Measurements from ENCODE around the gene RFC5. TPM values are rescaled to one million over a fixed set of nuclear protein-coding genes. Genes with fewer than 3 reads are reported as not detected.

The RFC5 gene
- total RNA-seq, 1 experiment from 2014 or later = 54.6 TPM

DNA sequence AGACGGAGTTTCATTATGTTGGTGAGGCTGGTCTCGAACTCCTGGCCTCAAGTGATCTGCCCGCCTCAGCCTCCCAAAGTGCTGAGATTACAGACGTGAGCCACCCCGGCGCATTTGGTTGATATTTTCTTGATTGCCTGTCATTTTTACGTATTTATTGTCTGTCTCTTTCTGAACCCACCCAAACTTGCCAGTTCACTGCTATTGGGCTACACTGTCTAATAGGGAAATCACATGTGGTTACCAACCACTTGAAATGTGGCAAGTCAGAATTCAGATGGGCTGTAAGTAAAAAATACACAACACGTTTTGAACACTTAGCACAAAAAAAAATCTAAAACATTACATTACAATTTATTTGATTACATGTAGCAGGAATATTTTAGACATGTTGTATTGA is 42.4 kb downstream of the RFC5 start:
- CTCF ChIA-PET = interaction anchor here (0.7 kb wide), 1 partner anchor 494 kb away, joined by 4 read pairs; no protein-coding TSS in a partner anchor

DNA sequence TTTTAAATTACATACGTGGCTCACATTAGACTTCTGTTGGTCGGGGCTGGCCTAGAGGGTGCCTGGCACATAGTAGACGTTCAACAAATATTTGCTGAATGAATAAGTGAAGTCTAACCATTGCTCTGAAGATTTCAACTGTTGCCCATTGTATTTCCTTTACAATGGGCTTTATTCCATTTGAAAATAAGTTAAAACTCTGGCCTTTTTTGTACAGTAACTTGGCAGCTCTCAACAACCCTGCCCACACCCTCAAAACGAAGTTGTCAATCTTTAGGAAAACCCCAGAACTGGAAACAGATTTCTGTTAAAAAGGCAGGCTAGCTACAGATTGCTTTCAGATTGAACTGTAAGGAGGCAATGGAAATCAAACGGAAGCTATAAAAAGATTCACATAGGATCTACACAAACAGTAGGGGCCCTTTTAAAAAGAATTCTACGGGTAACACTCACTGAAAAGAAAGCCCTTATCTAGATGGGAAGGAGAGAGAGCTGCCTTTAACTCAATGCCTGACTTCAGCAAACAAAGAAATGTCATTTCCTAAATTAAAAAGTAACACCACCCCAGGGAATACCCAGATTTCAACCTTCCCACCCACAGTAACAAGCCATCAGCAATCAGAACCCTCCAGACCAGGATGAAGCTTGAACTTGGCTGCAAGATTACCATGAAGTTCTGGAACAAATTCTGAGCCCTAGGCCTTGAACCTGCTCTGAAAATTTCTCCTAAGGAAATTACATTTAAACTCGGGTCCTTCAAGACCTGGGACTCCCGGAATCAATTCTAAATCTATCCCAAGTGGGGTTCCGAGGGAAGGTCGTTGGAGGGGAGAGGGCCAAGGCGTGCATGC is 43.1 kb downstream of the RFC5 start:
- TF ChIP-seq, protein P1, sequence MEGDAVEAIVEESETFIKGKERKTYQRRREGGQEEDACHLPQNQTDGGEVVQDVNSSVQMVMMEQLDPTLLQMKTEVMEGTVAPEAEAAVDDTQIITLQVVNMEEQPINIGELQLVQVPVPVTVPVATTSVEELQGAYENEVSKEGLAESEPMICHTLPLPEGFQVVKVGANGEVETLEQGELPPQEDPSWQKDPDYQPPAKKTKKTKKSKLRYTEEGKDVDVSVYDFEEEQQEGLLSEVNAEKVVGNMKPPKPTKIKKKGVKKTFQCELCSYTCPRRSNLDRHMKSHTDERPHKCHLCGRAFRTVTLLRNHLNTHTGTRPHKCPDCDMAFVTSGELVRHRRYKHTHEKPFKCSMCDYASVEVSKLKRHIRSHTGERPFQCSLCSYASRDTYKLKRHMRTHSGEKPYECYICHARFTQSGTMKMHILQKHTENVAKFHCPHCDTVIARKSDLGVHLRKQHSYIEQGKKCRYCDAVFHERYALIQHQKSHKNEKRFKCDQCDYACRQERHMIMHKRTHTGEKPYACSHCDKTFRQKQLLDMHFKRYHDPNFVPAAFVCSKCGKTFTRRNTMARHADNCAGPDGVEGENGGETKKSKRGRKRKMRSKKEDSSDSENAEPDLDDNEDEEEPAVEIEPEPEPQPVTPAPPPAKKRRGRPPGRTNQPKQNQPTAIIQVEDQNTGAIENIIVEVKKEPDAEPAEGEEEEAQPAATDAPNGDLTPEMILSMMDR (IDR thresholded peaks at IDR 0.05; ENCODE audit: unreplicated experiment) = no peak
- intact Hi-C loops (cut with micrococcal nuclease; ENCODE audit: unreplicated experiment) = loop anchor here (5.0 to 10.0 kb wide), 2 partner anchors 43 to 315 kb away; partner anchors contain the start of genes SUDS3, TAOK3 and VSIG10
- Mint-ChIP-seq H3K4me1 (ENCODE audit: low read depth, unreplicated experiment) (peaks cover 42% of the 10 kb centered on the region), H3K36me3 (ENCODE audit: insufficient read depth, unreplicated experiment) (peaks cover 53% of the 10 kb centered on the region), H3K9me3 (ENCODE audit: low read depth, unreplicated experiment) (no peaks in the 10 kb centered on the region), H3K4me3 (ENCODE audit: low read depth, unreplicated experiment) (peak overlapping the region; percentile 83), H3K27me3 (ENCODE audit: unreplicated experiment) (no peaks in the 10 kb centered on the region), H3K27ac (ENCODE audit: unreplicated experiment) (peak overlapping the region; percentile 78)
- TSS peak; percentile 53 for BruUV-seq (replicated peaks)
- DNase-seq = no peak
- CTCF ChIA-PET = interaction anchor here (0.5 to 0.8 kb wide), 3 partner anchors 45 to 495 kb away, joined by 3 to 4 read pairs (median 4); no protein-coding TSS in a partner anchor

More for the DNA sequence above, 42.4 kb downstream of the RFC5 start:
- intact Hi-C loops (cut with micrococcal nuclease; ENCODE audit: unreplicated experiment) = loop anchor here (5.0 to 10.0 kb wide), 2 partner anchors 43 to 316 kb away; partner anchors contain the start of genes SUDS3, TAOK3 and VSIG10
- H3K9me3 Mint-ChIP-seq (ENCODE audit: low read depth, unreplicated experiment) = no peaks in the 10 kb centered on the region
- TF ChIP-seq, protein P1 (IDR thresholded peaks at IDR 0.05; ENCODE audit: unreplicated experiment) = no peak
- no peak overlapping the region for H3K27ac Mint-ChIP-seq (ENCODE audit: unreplicated experiment)
- H3K27me3 Mint-ChIP-seq (ENCODE audit: unreplicated experiment) = no peaks in the 10 kb centered on the region
- no peak for DNase-seq
- peaks cover 38% of the 10 kb centered on the region for H3K4me1 Mint-ChIP-seq (ENCODE audit: low read depth, unreplicated experiment)
- no TSS peak for BruUV-seq (replicated peaks)
- H3K36me3 Mint-ChIP-seq (ENCODE audit: insufficient read depth, unreplicated experiment) = peaks cover 53% of the 10 kb centered on the region
- peak overlapping the region; percentile 83 for H3K4me3 Mint-ChIP-seq (ENCODE audit: low read depth, unreplicated experiment)

DNA sequence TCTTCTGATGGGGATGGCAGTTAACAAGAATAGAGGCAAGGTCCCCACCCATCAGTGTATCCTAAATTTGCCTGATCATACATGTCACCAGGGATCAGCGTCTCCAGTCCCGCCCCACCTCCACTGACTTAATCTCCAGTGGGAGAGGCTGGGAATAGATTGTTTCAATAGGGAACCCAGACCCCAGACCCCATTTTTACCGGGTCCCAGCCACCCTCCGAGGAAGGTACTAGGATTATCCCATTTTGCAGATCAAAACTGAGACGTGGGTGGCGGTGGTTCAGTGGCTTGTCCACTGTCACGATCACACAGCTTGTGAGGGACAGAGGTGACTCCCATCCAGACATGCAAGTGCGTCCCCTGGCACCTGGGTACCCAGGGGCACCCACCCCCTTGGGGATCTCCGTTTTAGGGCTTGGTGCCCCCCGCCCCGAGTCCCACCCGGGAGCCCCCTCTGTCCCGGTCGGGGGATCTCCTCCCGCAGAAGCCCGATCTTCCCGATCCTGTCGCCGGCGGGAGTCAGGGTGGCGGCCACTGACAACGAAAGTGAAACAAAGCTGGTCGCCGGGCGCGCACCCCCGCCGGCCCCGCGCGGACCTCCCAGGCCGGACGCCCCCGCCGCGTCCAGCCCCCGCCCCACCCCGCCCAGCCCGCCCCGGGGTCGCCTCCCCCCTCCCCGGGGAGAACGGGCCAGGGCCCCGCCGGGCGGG is 44.0 kb downstream of the RFC5 start:
- peak; percentile 69 for DNase-seq
- CTCF ChIA-PET = interaction anchor here (0.6 to 1.0 kb wide), 5 partner anchors 44 to 375 kb away, joined by 3 to 7 read pairs (median 5); partner anchors contain the start of genes RFC5 and SUDS3
- no TSS peak for BruUV-seq (replicated peaks)

More for the DNA sequence above, 44.0 kb downstream of the RFC5 start:
- no peaks in the 10 kb centered on the region for H3K27me3 Mint-ChIP-seq (ENCODE audit: unreplicated experiment)
- intact Hi-C loops (cut with micrococcal nuclease; ENCODE audit: unreplicated experiment) = no loop called here
- peak overlapping the region; percentile 78 for H3K27ac Mint-ChIP-seq (ENCODE audit: unreplicated experiment)
- H3K4me3 Mint-ChIP-seq (ENCODE audit: low read depth, unreplicated experiment) = peak overlapping the region; percentile 83
- H3K36me3 Mint-ChIP-seq (ENCODE audit: insufficient read depth, unreplicated experiment) = peaks cover 53% of the 10 kb centered on the region
- no peaks in the 10 kb centered on the region for H3K9me3 Mint-ChIP-seq (ENCODE audit: low read depth, unreplicated experiment)
- H3K4me1 Mint-ChIP-seq (ENCODE audit: low read depth, unreplicated experiment) = peaks cover 46% of the 10 kb centered on the region
- TF ChIP-seq, protein P1 (IDR thresholded peaks at IDR 0.05; ENCODE audit: unreplicated experiment) = no peak

Measured in Calu3 (cell line).